ENCODE results near the gene CHRM3. TPM values are rescaled to one million over a fixed set of nuclear protein-coding genes. Genes with fewer than 3 reads are reported as not detected.

CHRM3 gene
- total and polyA plus RNA-seq, 2 experiments from 2014 or later, result 4.8 to 13.8 TPM

- TF ChIP-seq, protein P1, sequence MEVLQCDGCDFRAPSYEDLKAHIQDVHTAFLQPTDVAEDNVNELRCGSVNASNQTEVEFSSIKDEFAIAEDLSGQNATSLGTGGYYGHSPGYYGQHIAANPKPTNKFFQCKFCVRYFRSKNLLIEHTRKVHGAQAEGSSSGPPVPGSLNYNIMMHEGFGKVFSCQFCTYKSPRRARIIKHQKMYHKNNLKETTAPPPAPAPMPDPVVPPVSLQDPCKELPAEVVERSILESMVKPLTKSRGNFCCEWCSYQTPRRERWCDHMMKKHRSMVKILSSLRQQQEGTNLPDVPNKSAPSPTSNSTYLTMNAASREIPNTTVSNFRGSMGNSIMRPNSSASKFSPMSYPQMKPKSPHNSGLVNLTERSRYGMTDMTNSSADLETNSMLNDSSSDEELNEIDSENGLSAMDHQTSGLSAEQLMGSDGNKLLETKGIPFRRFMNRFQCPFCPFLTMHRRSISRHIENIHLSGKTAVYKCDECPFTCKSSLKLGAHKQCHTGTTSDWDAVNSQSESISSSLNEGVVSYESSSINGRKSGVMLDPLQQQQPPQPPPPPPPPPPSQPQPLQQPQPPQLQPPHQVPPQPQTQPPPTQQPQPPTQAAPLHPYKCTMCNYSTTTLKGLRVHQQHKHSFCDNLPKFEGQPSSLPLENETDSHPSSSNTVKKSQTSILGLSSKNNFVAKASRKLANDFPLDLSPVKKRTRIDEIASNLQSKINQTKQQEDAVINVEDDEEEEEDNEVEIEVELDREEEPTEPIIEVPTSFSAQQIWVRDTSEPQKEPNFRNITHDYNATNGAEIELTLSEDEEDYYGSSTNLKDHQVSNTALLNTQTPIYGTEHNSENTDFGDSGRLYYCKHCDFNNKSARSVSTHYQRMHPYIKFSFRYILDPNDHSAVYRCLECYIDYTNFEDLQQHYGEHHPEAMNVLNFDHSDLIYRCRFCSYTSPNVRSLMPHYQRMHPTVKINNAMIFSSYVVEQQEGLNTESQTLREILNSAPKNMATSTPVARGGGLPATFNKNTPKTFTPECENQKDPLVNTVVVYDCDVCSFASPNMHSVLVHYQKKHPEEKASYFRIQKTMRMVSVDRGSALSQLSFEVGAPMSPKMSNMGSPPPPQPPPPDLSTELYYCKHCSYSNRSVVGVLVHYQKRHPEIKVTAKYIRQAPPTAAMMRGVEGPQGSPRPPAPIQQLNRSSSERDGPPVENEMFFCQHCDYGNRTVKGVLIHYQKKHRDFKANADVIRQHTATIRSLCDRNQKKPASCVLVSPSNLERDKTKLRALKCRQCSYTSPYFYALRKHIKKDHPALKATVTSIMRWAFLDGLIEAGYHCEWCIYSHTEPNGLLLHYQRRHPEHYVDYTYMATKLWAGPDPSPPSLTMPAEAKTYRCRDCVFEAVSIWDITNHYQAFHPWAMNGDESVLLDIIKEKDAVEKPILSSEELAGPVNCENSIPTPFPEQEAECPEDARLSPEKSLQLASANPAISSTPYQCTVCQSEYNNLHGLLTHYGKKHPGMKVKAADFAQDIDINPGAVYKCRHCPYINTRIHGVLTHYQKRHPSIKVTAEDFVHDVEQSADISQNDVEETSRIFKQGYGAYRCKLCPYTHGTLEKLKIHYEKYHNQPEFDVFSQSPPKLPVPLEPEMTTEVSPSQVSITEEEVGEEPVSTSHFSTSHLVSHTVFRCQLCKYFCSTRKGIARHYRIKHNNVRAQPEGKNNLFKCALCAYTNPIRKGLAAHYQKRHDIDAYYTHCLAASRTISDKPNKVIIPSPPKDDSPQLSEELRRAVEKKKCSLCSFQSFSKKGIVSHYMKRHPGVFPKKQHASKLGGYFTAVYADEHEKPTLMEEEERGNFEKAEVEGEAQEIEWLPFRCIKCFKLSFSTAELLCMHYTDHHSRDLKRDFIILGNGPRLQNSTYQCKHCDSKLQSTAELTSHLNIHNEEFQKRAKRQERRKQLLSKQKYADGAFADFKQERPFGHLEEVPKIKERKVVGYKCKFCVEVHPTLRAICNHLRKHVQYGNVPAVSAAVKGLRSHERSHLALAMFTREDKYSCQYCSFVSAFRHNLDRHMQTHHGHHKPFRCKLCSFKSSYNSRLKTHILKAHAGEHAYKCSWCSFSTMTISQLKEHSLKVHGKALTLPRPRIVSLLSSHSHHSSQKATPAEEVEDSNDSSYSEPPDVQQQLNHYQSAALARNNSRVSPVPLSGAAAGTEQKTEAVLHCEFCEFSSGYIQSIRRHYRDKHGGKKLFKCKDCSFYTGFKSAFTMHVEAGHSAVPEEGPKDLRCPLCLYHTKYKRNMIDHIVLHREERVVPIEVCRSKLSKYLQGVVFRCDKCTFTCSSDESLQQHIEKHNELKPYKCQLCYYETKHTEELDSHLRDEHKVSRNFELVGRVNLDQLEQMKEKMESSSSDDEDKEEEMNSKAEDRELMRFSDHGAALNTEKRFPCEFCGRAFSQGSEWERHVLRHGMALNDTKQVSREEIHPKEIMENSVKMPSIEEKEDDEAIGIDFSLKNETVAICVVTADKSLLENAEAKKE (CRISPR knock-in tag; IDR thresholded peaks at IDR 0.05), result no peak
These were observed 27.5 kb downstream of the CHRM3 start (continued) for GRCh38 chr1:239413916-239414315.

DNA sequence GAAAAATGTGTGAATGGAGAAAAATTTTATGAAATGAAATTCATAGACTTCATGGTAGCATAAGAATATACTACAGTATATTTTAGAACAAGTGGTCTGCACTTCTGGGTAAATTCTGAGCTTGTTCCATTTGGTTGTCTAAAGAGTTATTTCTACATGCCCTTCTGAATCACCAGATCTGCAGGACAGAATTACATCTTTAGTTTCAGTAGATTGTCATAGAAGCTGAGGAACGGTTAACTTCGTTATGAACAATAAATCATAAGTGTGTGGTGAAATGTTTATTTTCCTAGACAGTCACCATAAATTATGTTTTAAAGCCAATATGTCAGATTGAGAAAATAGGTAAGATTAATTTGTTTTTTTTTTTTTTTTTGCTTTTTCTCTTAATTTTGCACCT is 30.9 kb downstream of the CHRM3 start:
- Histone ChIP-seq H3K4me1 (ENCODE audit: insufficient read depth) (no peaks in the 10 kb centered on the region), H4K20me1 (replicated peaks; ENCODE audit: insufficient read depth) (no peaks in the 10 kb centered on the region), H3K79me2 (replicated peaks; ENCODE audit: insufficient read depth) (no peaks in the 10 kb centered on the region), H3F3A (replicated peaks; ENCODE audit: low read depth) (no peaks in the 10 kb centered on the region), H2AFZ (no peak overlapping the region), H3K27ac (ENCODE audit: low read depth) (no peak overlapping the region), H3K27me3 (ENCODE audit: insufficient read depth) (no peaks in the 10 kb centered on the region), H3K4me2 (no peak overlapping the region), H3K36me3 (ENCODE audit: insufficient read depth) (no peaks in the 10 kb centered on the region), H3K4me3 (no peak overlapping the region), H3K9me2 (ENCODE audit: insufficient read depth) (no peaks in the 10 kb centered on the region)
- no peak overlapping the region for H3K4me3 Mint-ChIP-seq
- DNase-seq (ENCODE audit: low spot score) (no peak), ATAC-seq (no peak)
- H3K9me3 Mint-ChIP-seq, result peaks cover 3% of the 10 kb centered on the region; the same call in 2 of the 3 replicates
- H3K27ac Mint-ChIP-seq, result no peak overlapping the region
- H3K27me3 Mint-ChIP-seq (ENCODE audit: insufficient read depth, low read depth, poor library complexity), result no peaks in the 10 kb centered on the region
- H3K4me1 Mint-ChIP-seq, result no peaks in the 10 kb centered on the region
- H3K36me3 Mint-ChIP-seq (ENCODE audit: low read depth), result no peaks in the 10 kb centered on the region
- TF ChIP-seq EZH2 (IDR thresholded peaks at IDR 0.05; ENCODE audit: low read depth, unreplicated experiment), result no peak
- no peak for TF ChIP-seq EZH2phosphoT487 (IDR thresholded peaks at IDR 0.05; ENCODE audit: unreplicated experiment)
- no peak for TF ChIP-seq CREB1 (CRISPR knock-in tag; IDR thresholded peaks at IDR 0.05; ENCODE audit: low read depth)
- TF ChIP-seq, protein P2, sequence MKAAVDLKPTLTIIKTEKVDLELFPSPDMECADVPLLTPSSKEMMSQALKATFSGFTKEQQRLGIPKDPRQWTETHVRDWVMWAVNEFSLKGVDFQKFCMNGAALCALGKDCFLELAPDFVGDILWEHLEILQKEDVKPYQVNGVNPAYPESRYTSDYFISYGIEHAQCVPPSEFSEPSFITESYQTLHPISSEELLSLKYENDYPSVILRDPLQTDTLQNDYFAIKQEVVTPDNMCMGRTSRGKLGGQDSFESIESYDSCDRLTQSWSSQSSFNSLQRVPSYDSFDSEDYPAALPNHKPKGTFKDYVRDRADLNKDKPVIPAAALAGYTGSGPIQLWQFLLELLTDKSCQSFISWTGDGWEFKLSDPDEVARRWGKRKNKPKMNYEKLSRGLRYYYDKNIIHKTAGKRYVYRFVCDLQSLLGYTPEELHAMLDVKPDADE (IDR thresholded peaks at IDR 0.05), result no peak
- TF ChIP-seq, protein P1 (CRISPR knock-in tag; IDR thresholded peaks at IDR 0.05), result no peak
- no peak for TF ChIP-seq POLR2AphosphoS5 (IDR thresholded peaks at IDR 0.05; ENCODE audit: low read depth)

Measured in GM23338 (cell line).